Lung (tissue), 12 donors: ENCODE measurements around the gene PBX3. TPM values are rescaled to one million over a fixed set of nuclear protein-coding genes. Genes with fewer than 3 reads are reported as not detected.

ENCODE experiments used
- ATAC-seq: fragments of 200-7000 bp; cut with Tn5 transposase; one replicate; pipeline ENCODE4 v1.9.1; 2020; ENCODE audit warnings: moderate number of reproducible peaks; ENCODE audit not compliant: insufficient read depth, low FRiP score
- DNase-seq, 3 donors: peaks; one replicate each; pipeline ENCODE4 v3.0.0-alpha.2; 2013 to 2017
- H3K27ac ChIP-seq, 2 donors: one replicate each; pipeline ENCODE4 v1.5.1; 2013; ENCODE audit warnings: mild to moderate bottlenecking in 2 of 2, moderate library complexity in 2 of 2, control low read depth in 1 of 2, inconsistent platforms in 1 of 2, low read depth in 1 of 2, low read length in 1 of 2
- H3K27me3 ChIP-seq, 3 donors: one replicate each; pipeline ENCODE4 v1.5.1; 2013; ENCODE audit warnings: low read length in 2 of 3; ENCODE audit not compliant: control insufficient read depth in 3 of 3, insufficient read depth in 3 of 3
- H3K36me3 ChIP-seq, 4 donors: one replicate each; pipeline ENCODE4 v1.5.1; 2013; ENCODE audit warnings: low read length in 4 of 4, mild to moderate bottlenecking in 1 of 4, moderate library complexity in 1 of 4; ENCODE audit not compliant: control insufficient read depth in 4 of 4, insufficient read depth in 4 of 4
- H3K4me1 ChIP-seq, 5 donors: one replicate each; pipeline ENCODE4 v1.5.1; 2013; ENCODE audit warnings: low read length in 5 of 5, mild to moderate bottlenecking in 2 of 5, moderate library complexity in 1 of 5; ENCODE audit not compliant: control insufficient read depth in 5 of 5, insufficient read depth in 5 of 5
- H3K4me3 ChIP-seq: one replicate; pipeline ENCODE4 v1.5.1; 2013; ENCODE audit warnings: mild to moderate bottlenecking, control low read depth, moderate library complexity
- H3K9ac ChIP-seq, 2 donors: one replicate each; pipeline ENCODE4 v1.5.1; 2013; ENCODE audit warnings: low read length in 2 of 2, control low read depth in 1 of 2; ENCODE audit not compliant: insufficient read depth in 1 of 2
- H3K9me3 ChIP-seq, 4 donors: one replicate each; pipeline ENCODE4 v1.5.1; 2013; ENCODE audit warnings: low read length in 3 of 4, mild to moderate bottlenecking in 1 of 4, moderate library complexity in 1 of 4; ENCODE audit not compliant: control insufficient read depth in 4 of 4, insufficient read depth in 3 of 4
- WGBS, 2 donors: extraction: QIAGEN DNeasy Blood & Tissue Kit; methylation state at CpG; one replicate each; pipeline ENCODE4 v1.1.7; 2013; 5-methylcytosine and 5-hydroxymethylcytosine counted together
- polyA plus RNA-seq, 2 donors: library from polyadenylated mRNA; stranded (reverse); fragments of 200-250 nt; gene quantifications; one replicate each; pipeline ENCODE4 v1.2.1, GENCODE V29; 2013
- total RNA-seq, 2 donors: library from RNA; depleted of rRNA in 1 of 2; stranded (reverse); fragments of >200 nt in 1 of 2; gene quantifications; one replicate each; pipeline ENCODE4 v1.2.1, GENCODE V29; 2014 to 2021
- TF ChIP-seq, protein P1 (sequence below): IDR thresholded peaks from 2 replicates; pipeline ENCODE4 v1.5.1; 2012; ENCODE audit warnings: mild to moderate bottlenecking; ENCODE audit errors: control extremely low read depth, extremely low read depth
- donor health status: control.
- donor health status: control.
- donor health status: Bipolar disorder and iron deficiency.
- donor health status: healthy.
- donor health status: DM: yes; HTN: yes; CAD: no.

Gene PBX3
- total and polyA plus RNA-seq, 4 donors: 8.6 to 60.4 (median 26.4) TPM

DNA sequence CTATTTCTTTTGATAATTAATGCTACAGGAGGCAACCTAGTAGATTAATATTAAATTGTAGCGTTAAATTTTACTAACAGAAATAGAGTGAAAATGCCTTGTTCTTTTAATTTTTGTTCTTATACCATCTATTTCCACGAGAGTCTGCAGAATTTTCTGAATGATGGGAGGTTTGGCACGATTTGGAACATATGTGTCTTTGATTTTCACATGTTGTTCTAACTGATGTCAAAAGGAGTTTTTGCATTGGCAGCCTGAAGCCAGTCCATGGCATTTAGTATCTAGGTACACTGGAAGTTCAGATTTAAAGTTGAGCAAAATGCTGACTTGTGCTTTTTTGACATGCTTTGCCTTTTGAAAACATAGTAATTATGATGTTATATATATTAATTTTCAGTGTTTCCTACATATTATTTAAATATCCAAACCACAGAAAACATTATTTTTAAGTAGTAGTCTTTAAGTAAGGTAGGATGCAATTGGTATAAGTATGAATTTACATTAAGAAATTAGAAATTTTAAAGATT, 103.0 kb downstream of the PBX3 start:
- Histone ChIP-seq H3K27ac (no peak overlapping the region), H3K27me3 (no peaks in the 10 kb centered on the region), H3K36me3 (no peaks in the 10 kb centered on the region), H3K4me3 (no peak overlapping the region), H3K4me1 (peaks cover 1 to 28% (median 6%) of the 10 kb centered on the region in 5 donors), H3K9ac (no peak overlapping the region), H3K9me3 (no peaks in the 10 kb centered on the region)
- WGBS, 2 donors: 95 to 98% methylated on average over 3 of the region's 3 CpGs
- DNase-seq (no peak), ATAC-seq (no peak)
- TF ChIP-seq, protein P1, sequence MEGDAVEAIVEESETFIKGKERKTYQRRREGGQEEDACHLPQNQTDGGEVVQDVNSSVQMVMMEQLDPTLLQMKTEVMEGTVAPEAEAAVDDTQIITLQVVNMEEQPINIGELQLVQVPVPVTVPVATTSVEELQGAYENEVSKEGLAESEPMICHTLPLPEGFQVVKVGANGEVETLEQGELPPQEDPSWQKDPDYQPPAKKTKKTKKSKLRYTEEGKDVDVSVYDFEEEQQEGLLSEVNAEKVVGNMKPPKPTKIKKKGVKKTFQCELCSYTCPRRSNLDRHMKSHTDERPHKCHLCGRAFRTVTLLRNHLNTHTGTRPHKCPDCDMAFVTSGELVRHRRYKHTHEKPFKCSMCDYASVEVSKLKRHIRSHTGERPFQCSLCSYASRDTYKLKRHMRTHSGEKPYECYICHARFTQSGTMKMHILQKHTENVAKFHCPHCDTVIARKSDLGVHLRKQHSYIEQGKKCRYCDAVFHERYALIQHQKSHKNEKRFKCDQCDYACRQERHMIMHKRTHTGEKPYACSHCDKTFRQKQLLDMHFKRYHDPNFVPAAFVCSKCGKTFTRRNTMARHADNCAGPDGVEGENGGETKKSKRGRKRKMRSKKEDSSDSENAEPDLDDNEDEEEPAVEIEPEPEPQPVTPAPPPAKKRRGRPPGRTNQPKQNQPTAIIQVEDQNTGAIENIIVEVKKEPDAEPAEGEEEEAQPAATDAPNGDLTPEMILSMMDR: no peak

DNA sequence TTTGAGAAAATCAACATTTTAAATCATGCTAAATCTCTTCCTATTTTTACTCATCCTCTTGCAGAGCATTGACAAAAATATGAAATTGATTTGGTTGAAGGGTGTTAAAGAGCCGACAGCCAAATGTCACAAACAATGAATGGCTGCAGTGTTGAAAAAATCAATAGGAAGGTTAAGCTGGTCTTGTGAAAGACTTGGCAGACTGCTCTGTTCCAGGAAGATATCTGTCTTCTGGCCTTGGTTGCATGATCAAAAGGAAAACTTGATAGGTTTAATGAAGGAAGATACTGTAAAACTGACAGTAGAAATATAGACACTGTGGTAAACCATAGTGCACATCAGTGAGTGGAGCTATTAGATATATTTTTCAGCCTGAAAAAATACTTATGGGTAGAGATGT, 103.6 kb downstream of the PBX3 start:
- no peaks in the 10 kb centered on the region for H3K36me3 ChIP-seq
- no peak overlapping the region for H3K9ac ChIP-seq
- DNase-seq: no peak
- no peaks in the 10 kb centered on the region for H3K9me3 ChIP-seq
- H3K4me3 ChIP-seq: no peak overlapping the region
- TF ChIP-seq, protein P1: no peak
- no peak for ATAC-seq
- H3K27me3 ChIP-seq: no peaks in the 10 kb centered on the region
- 71 to 89% methylated on average over 1 of the region's 1 CpG for WGBS, 2 donors
- H3K27ac ChIP-seq: no peak overlapping the region
- H3K4me1 ChIP-seq: peaks cover 1 to 31% (median 6%) of the 10 kb centered on the region in 5 donors

GRCh38 chr9:125851979-125852378, 104.8 kb downstream of the PBX3 start:
- WGBS, 2 donors: 88 to 93% methylated on average over 2 of the region's 2 CpGs
- H3K4me3 ChIP-seq: no peak overlapping the region

More at GRCh38 chr9:125851979-125852378, 104.8 kb downstream of the PBX3 start:
- Histone ChIP-seq H3K27ac (no peak overlapping the region), H3K36me3 (no peaks in the 10 kb centered on the region), H3K9ac (no peak overlapping the region), H3K27me3 (no peaks in the 10 kb centered on the region), H3K4me1 (peaks cover 1 to 41% (median 6%) of the 10 kb centered on the region in 5 donors), H3K9me3 (no peaks in the 10 kb centered on the region)
- TF ChIP-seq, protein P1: no peak
- ATAC-seq (no peak), DNase-seq (peak; percentile 14 to 81 (median 77))
